H9 (cell line): Measurements from ENCODE around the gene IQUB. TPM values are rescaled to one million over a fixed set of nuclear protein-coding genes. Genes with fewer than 3 reads are reported as not detected.

Experiments used
- DNase-seq: peaks from one replicate; pipeline ENCODE4 v3.0.0-alpha.2; 2017
- H2AFZ ChIP-seq: one replicate; pipeline ENCODE4 v1.6.1; 2013; ENCODE audit warnings: mild to moderate bottlenecking, low read length, control low read depth, moderate library complexity
- H2AK5ac ChIP-seq: 2 replicates; pipeline ENCODE4 v1.6.1; 2013; ENCODE audit warnings: low read length, control low read depth, mixed read lengths; ENCODE audit not compliant: insufficient read length
- H2BK120ac ChIP-seq: one replicate; pipeline ENCODE4 v1.6.1; 2013; ENCODE audit warnings: low read depth, mild to moderate bottlenecking, low read length, control low read depth, inconsistent platforms; ENCODE audit not compliant: poor library complexity, severe bottlenecking
- H2BK12ac ChIP-seq: 2 replicates; pipeline ENCODE4 v1.6.1; 2013; ENCODE audit warnings: low read length, control low read depth, mixed read lengths, low read depth; ENCODE audit not compliant: insufficient read length
- H2BK15ac ChIP-seq: 2 replicates; pipeline ENCODE4 v1.6.1; 2013; ENCODE audit warnings: low read depth, low read length, control low read depth
- H2BK20ac ChIP-seq: one replicate; pipeline ENCODE4 v1.6.1; 2013; ENCODE audit warnings: low read depth, mild to moderate bottlenecking, low read length, control low read depth, inconsistent platforms; ENCODE audit not compliant: poor library complexity, severe bottlenecking
- H2BK5ac ChIP-seq: 2 replicates; pipeline ENCODE4 v1.6.1; 2013; ENCODE audit warnings: low read length, control low read depth, mixed read lengths; ENCODE audit not compliant: insufficient read length
- H3K14ac ChIP-seq: 2 replicates; pipeline ENCODE4 v1.6.1; 2013; ENCODE audit warnings: low read length, control low read depth; ENCODE audit not compliant: insufficient read depth
- H3K18ac ChIP-seq: 2 replicates; pipeline ENCODE4 v1.6.1; 2013; ENCODE audit warnings: low read depth, mild to moderate bottlenecking, mixed read lengths, low read length, control low read depth; ENCODE audit not compliant: insufficient read length
- H3K23ac ChIP-seq: 2 replicates; pipeline ENCODE4 v1.6.1; 2013; ENCODE audit warnings: low read length, control low read depth, mixed read lengths, low read depth; ENCODE audit not compliant: insufficient read length
- H3K23me2 ChIP-seq: 2 replicates; pipeline ENCODE4 v1.6.1; 2013; ENCODE audit warnings: low read depth, mild to moderate bottlenecking, mixed read lengths, low read length, control low read depth; ENCODE audit not compliant: insufficient read length, poor library complexity, severe bottlenecking
- H3K27ac ChIP-seq: 2 replicates; pipeline ENCODE4 v1.5.1; 2013; ENCODE audit warnings: low read length, control low read depth, mixed read lengths, low read depth; ENCODE audit not compliant: insufficient read length
- H3K27me3 ChIP-seq: 2 replicates; pipeline ENCODE4 v1.6.1; 2013; ENCODE audit warnings: low read length, control low read depth, inconsistent platforms; ENCODE audit not compliant: insufficient read depth
- H3K4ac ChIP-seq: 2 replicates; pipeline ENCODE4 v1.6.1; 2013; ENCODE audit warnings: low read depth, mild to moderate bottlenecking, control low read depth, inconsistent platforms, low read length, moderate library complexity
- H3K4me1 ChIP-seq: 2 replicates; pipeline ENCODE4 v1.6.1; 2013; ENCODE audit warnings: low read length, control low read depth, inconsistent platforms; ENCODE audit not compliant: insufficient read depth
- H3K4me2 ChIP-seq: 2 replicates; pipeline ENCODE4 v1.6.1; 2013; ENCODE audit warnings: low read length, control low read depth, mixed read lengths; ENCODE audit not compliant: insufficient read length, insufficient read depth
- H3K56ac ChIP-seq: 2 replicates; pipeline ENCODE4 v1.6.1; 2013; ENCODE audit warnings: low read depth, mild to moderate bottlenecking, mixed read lengths, low read length, control low read depth; ENCODE audit not compliant: insufficient read length
- H3K79me1 ChIP-seq: 2 replicates; pipeline ENCODE4 v1.6.1; 2013; ENCODE audit warnings: low read depth, mild to moderate bottlenecking, moderate library complexity, low read length, control low read depth, inconsistent platforms; ENCODE audit not compliant: insufficient read depth, poor library complexity, severe bottlenecking
- H3K79me2 ChIP-seq: 2 replicates; pipeline ENCODE4 v1.6.1; 2013; ENCODE audit warnings: low read length, control low read depth, inconsistent platforms; ENCODE audit not compliant: insufficient read depth
- H3K9ac ChIP-seq: 2 replicates; pipeline ENCODE4 v1.6.1; 2013; ENCODE audit warnings: low read length, control low read depth, mixed read lengths; ENCODE audit not compliant: insufficient read length; ENCODE audit errors: extremely low read depth
- H3K9me3 ChIP-seq: one replicate; pipeline ENCODE4 v1.6.1; 2013; ENCODE audit warnings: low read depth, low read length, inconsistent platforms; ENCODE audit not compliant: control insufficient read depth
- H3T11ph ChIP-seq: one replicate; pipeline ENCODE4 v1.6.1; 2013; ENCODE audit warnings: mild to moderate bottlenecking, low read length, control low read depth, inconsistent platforms
- H4K20me1 ChIP-seq: one replicate; pipeline ENCODE4 v1.6.1; 2013; ENCODE audit not compliant: control insufficient read depth, insufficient read length, insufficient read depth
- H4K5ac ChIP-seq: 2 replicates; pipeline ENCODE4 v1.6.1; 2013; ENCODE audit warnings: low read depth, mild to moderate bottlenecking, mixed read lengths, low read length, control low read depth; ENCODE audit not compliant: insufficient read length
- H4K8ac ChIP-seq: replicated peaks from 2 replicates; pipeline ENCODE4 v1.6.1; 2013; ENCODE audit warnings: low read length, control low read depth, mixed read lengths, low read depth; ENCODE audit not compliant: insufficient read length
- H4K91ac ChIP-seq: 2 replicates; pipeline ENCODE4 v1.6.1; 2013; ENCODE audit warnings: low read depth, mild to moderate bottlenecking, moderate library complexity, mixed read lengths, low read length, control low read depth; ENCODE audit not compliant: insufficient read length
- H3K27ac Mint-ChIP-seq, 3 experiments: 2 replicates in 2 of 3; 3 replicates in 1 of 3; pipeline ENCODE4 v1.8.0; 2020 to 2021; ENCODE audit warnings: mixed read lengths in 3 of 3, mild to moderate bottlenecking in 1 of 3, moderate library complexity in 1 of 3
- H3K27me3 Mint-ChIP-seq: 2 replicates; pipeline ENCODE4 v1.8.0; 2021; ENCODE audit warnings: low read depth, mild to moderate bottlenecking, moderate library complexity, mixed read lengths
- H3K36me3 Mint-ChIP-seq, 3 experiments: 2 replicates in 2 of 3; 3 replicates in 1 of 3; pipeline ENCODE4 v1.8.0; 2020 to 2021; ENCODE audit warnings: low read depth in 3 of 3, mixed read lengths in 3 of 3; ENCODE audit not compliant: insufficient read depth in 1 of 3
- H3K4me1 Mint-ChIP-seq, 2 experiments: 2 replicates each; pipeline ENCODE4 v1.8.0; 2020; ENCODE audit warnings: mixed read lengths in 2 of 2
- H3K4me3 Mint-ChIP-seq, 2 experiments: 2 replicates in 1 of 2; 3 replicates in 1 of 2; pipeline ENCODE4 v1.8.0; 2020 to 2021; ENCODE audit warnings: mild to moderate bottlenecking in 2 of 2, mixed read lengths in 2 of 2, moderate library complexity in 1 of 2
- H3K9me3 Mint-ChIP-seq, 2 experiments: 2 replicates in 1 of 2; 3 replicates in 1 of 2; pipeline ENCODE4 v1.8.0; 2020; ENCODE audit warnings: mild to moderate bottlenecking in 2 of 2, mixed read lengths in 2 of 2, moderate library complexity in 1 of 2
- CTCF ChIP-seq: fragments of 200-600 bp; sonication (generic); conservative IDR thresholded peaks from 3 replicates; pipeline ENCODE4 v1.8.0; 2021; ENCODE audit warnings: antibody characterized with exemption, mild to moderate bottlenecking
- WGBS: extraction: QIAGEN DNeasy Blood & Tissue Kit; methylation state at CpG from one replicate; pipeline ENCODE4 v1.1.7; 2013; ENCODE audit warnings: missing lambda C conversion rate, low lambda C conversion rate, mixed read lengths; ENCODE audit not compliant: insufficient read length; ENCODE audit errors: extremely low coverage; 5-methylcytosine and 5-hydroxymethylcytosine counted together
- total RNA-seq: library from RNA; stranded (reverse); gene quantifications from 2 replicates; pipeline ENCODE4 v1.2.1, GENCODE V29; 2021

The IQUB gene
- total RNA-seq, 1 experiment from 2014 or later, result 0.28 TPM

- Histone ChIP-seq H3K56ac (no peak overlapping the region), H3K4me2 (no peak overlapping the region), H3K79me1 (no peaks in the 10 kb centered on the region), H3K4ac (no peak overlapping the region), H3K4me1 (no peaks in the 10 kb centered on the region), H3K14ac (no peak overlapping the region), H2BK15ac (no peak overlapping the region), H4K91ac (no peak overlapping the region), H3K18ac (no peak overlapping the region), H3K27ac (no peak overlapping the region), H2AK5ac (no peak overlapping the region), H2BK120ac (no peak overlapping the region), H3K9ac (no peak overlapping the region), H4K5ac (no peak overlapping the region), H2BK5ac (no peak overlapping the region), H2BK20ac (no peak overlapping the region), H4K8ac (no peak overlapping the region), H3K27me3 (no peaks in the 10 kb centered on the region), H3K9me3 (peaks cover under 1% of the 10 kb centered on the region), H2AFZ (no peak overlapping the region), H3K23ac (no peak overlapping the region), H3K79me2 (no peaks in the 10 kb centered on the region), H3T11ph (no peak overlapping the region), H2BK12ac (no peak overlapping the region), H3K23me2 (no peaks in the 10 kb centered on the region), H4K20me1 (no peaks in the 10 kb centered on the region)
- Mint-ChIP-seq H3K9me3 (peaks cover 4% of the 10 kb centered on the region in 2 experiments), H3K27me3 (peaks cover 1% of the 10 kb centered on the region; the same call in 1 of the 2 replicates), H3K27ac (no peak overlapping the region), H3K4me1 (peaks cover 28 to 31% of the 10 kb centered on the region in 2 experiments), H3K36me3 (peaks cover 4 to 9% (median 5%) of the 10 kb centered on the region in 3 experiments), H3K4me3 (no peak overlapping the region; a peak in 1 of 5 replicates)
- TF ChIP-seq CTCF, result no peak
- WGBS, result no CpG with 5 or more reads among the region's 8 CpGs
- no peak for DNase-seq
Measured at GRCh38 chr7:123499211-123499970, 35.0 kb downstream of the IQUB start.
